ENCODE results near the gene THUMPD2. TPM values are rescaled to one million over a fixed set of nuclear protein-coding genes. Genes with fewer than 3 reads are reported as not detected.
A peak's percentile ranks its signal among the peaks of the same experiment; 100 is the strongest.
"Not testable (repeated sequence)": the region's sequence is repeated elsewhere in the genome, so short reads cannot be mapped to it uniquely, and the experiment has no call there.

Gene THUMPD2
- total RNA-seq, 4 donors from 2014 or later: 3.8 to 25.1 (median 15.8) TPM

GRCh38 chr2:39730276-39730675 is 48.8 kb downstream of the THUMPD2 start:
- Histone ChIP-seq H3K36me3 (no peaks in the 10 kb centered on the region), H3K9me3 (no peaks in the 10 kb centered on the region), H3K27ac (no peak overlapping the region), H3K4me1 (no peaks in the 10 kb centered on the region), H3K27me3 (no peaks in the 10 kb centered on the region), H3K4me3 (no peak overlapping the region)
- TF ChIP-seq CTCF (IDR thresholded peaks at IDR 0.05) (no peak), POLR2A (IDR thresholded peaks at IDR 0.05) (no peak)
- intact Hi-C loops (cut with DNase I; ENCODE audit: low total_unique reads): no loop called here
- no peak for DNase-seq

- H3K9me3 ChIP-seq: no peaks in the 10 kb centered on the region
- no peak for DNase-seq
- H3K4me1 ChIP-seq: no peaks in the 10 kb centered on the region
- H3K36me3 ChIP-seq: no peaks in the 10 kb centered on the region
- intact Hi-C loops (cut with DNase I; ENCODE audit: low total_unique reads): no loop called here
- no peak overlapping the region for H3K4me3 ChIP-seq
- peak in 1 of 4 experiments; percentile 23 for TF ChIP-seq CTCF (IDR thresholded peaks at IDR 0.05)
- TF ChIP-seq POLR2A (IDR thresholded peaks at IDR 0.05): no peak
- no peak overlapping the region for H3K27ac ChIP-seq
- no peaks in the 10 kb centered on the region for H3K27me3 ChIP-seq
Measured at GRCh38 chr2:39728941-39729351, 50.1 kb downstream of the THUMPD2 start.

GRCh38 chr2:39728085-39728484 is 51.0 kb downstream of the THUMPD2 start:
- DNase-seq; H3K27me3 ChIP-seq; H3K27ac ChIP-seq; H3K4me1 ChIP-seq; H3K4me3 ChIP-seq; H3K36me3 ChIP-seq; H3K9me3 ChIP-seq; intact Hi-C loops (cut with DNase I; ENCODE audit: low total_unique reads): not testable (repeated sequence)

- intact Hi-C loops (cut with DNase I; ENCODE audit: low total_unique reads): no loop called here
- TF ChIP-seq POLR2A (IDR thresholded peaks at IDR 0.05) (no peak), CTCF (IDR thresholded peaks at IDR 0.05) (no peak)
- DNase-seq: no peak
Measured at GRCh38 chr2:39725401-39725800, 53.7 kb downstream of the THUMPD2 start.

GRCh38 chr2:39724828-39725144 is 54.3 kb downstream of the THUMPD2 start:
- H3K4me3 ChIP-seq: no peak overlapping the region
- TF ChIP-seq CTCF (IDR thresholded peaks at IDR 0.05): no peak
- TF ChIP-seq POLR2A (IDR thresholded peaks at IDR 0.05): no peak
- no peak overlapping the region for H3K27ac ChIP-seq
- no peak for DNase-seq
- no peaks in the 10 kb centered on the region for H3K27me3 ChIP-seq
- intact Hi-C loops (cut with DNase I; ENCODE audit: low total_unique reads): no loop called here
- H3K36me3 ChIP-seq: no peaks in the 10 kb centered on the region
- H3K4me1 ChIP-seq: no peaks in the 10 kb centered on the region
- H3K9me3 ChIP-seq: no peaks in the 10 kb centered on the region

More at GRCh38 chr2:39725401-39725800, 53.7 kb downstream of the THUMPD2 start:
- H3K27me3 ChIP-seq: no peaks in the 10 kb centered on the region
- no peaks in the 10 kb centered on the region for H3K9me3 ChIP-seq
- H3K4me3 ChIP-seq: no peak overlapping the region
- no peak overlapping the region for H3K27ac ChIP-seq
- no peaks in the 10 kb centered on the region for H3K36me3 ChIP-seq
- H3K4me1 ChIP-seq: no peaks in the 10 kb centered on the region
